Measurements from ENCODE around the gene TMCO1. TPM values are rescaled to one million over a fixed set of nuclear protein-coding genes. Genes with fewer than 3 reads are reported as not detected.
"Not testable (repeated sequence)": the region's sequence is repeated elsewhere in the genome, so short reads cannot be mapped to it uniquely, and the experiment has no call there.

The TMCO1 gene
- total RNA-seq, 1 donor from 2014 or later, result 98.6 TPM

DNA sequence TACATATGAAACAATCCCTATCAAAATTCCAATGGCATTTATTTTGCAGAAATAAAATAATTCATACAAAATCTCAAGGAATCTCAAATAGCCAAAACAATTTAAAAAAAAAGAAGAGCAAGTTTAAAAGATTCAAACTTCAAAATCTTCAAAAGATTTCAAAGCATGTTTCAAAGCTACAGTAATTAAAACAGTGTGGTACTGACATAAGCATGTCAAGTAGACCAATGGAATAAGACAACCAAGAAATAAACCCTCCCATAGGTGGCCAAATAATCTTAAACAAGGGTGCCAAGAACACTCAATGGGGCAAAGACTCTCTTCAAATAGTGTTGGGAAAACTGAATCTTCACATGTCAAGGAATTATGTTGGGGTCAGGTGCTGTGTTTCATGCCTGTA, 30.7 kb upstream of the TMCO1 start:
- Mint-ChIP-seq H3K4me1 (ENCODE audit: low read depth) (no peaks in the 10 kb centered on the region), H3K27me3 (ENCODE audit: low read depth) (peaks cover 1% of the 10 kb centered on the region), H3K36me3 (ENCODE audit: low read depth) (peaks cover 2% of the 10 kb centered on the region), H3K4me3 (ENCODE audit: unreplicated experiment) (no peak overlapping the region), H3K9me3 (ENCODE audit: low read depth) (peaks cover 18% of the 10 kb centered on the region), H3K27ac (ENCODE audit: unreplicated experiment) (no peak overlapping the region)
- DNase-seq (ENCODE audit: low spot score), result no peak
- TF ChIP-seq, protein P1, sequence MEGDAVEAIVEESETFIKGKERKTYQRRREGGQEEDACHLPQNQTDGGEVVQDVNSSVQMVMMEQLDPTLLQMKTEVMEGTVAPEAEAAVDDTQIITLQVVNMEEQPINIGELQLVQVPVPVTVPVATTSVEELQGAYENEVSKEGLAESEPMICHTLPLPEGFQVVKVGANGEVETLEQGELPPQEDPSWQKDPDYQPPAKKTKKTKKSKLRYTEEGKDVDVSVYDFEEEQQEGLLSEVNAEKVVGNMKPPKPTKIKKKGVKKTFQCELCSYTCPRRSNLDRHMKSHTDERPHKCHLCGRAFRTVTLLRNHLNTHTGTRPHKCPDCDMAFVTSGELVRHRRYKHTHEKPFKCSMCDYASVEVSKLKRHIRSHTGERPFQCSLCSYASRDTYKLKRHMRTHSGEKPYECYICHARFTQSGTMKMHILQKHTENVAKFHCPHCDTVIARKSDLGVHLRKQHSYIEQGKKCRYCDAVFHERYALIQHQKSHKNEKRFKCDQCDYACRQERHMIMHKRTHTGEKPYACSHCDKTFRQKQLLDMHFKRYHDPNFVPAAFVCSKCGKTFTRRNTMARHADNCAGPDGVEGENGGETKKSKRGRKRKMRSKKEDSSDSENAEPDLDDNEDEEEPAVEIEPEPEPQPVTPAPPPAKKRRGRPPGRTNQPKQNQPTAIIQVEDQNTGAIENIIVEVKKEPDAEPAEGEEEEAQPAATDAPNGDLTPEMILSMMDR (IDR thresholded peaks at IDR 0.05), result no peak

DNA sequence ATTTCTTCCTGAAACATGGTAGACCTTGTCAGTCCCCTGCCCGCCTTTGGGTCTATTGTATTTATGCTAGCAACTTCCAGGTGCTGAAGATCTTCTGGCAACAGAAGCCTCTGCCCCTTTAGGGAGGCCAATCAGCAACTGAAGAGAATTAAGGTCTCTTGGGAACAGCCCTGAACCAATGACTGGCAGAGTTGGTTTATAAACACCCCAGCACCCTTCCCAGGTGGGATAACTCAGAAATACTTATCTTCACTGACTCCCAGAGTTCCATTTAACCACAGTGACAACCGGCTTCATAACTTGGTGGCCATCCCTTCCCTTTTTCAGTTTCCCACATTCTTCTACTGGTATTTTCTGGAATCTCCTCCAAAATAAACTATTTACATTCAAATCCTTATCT, 27.2 kb upstream of the TMCO1 start:
- Mint-ChIP-seq H3K4me3 (ENCODE audit: unreplicated experiment) (no peak overlapping the region), H3K9me3 (ENCODE audit: low read depth) (peaks cover 11% of the 10 kb centered on the region), H3K36me3 (ENCODE audit: low read depth) (no peaks in the 10 kb centered on the region), H3K27ac (ENCODE audit: unreplicated experiment) (no peak overlapping the region), H3K27me3 (ENCODE audit: low read depth) (no peaks in the 10 kb centered on the region), H3K4me1 (ENCODE audit: low read depth) (no peaks in the 10 kb centered on the region)
- DNase-seq (ENCODE audit: low spot score), result no peak
- TF ChIP-seq, protein P1 (IDR thresholded peaks at IDR 0.05), result no peak

DNA sequence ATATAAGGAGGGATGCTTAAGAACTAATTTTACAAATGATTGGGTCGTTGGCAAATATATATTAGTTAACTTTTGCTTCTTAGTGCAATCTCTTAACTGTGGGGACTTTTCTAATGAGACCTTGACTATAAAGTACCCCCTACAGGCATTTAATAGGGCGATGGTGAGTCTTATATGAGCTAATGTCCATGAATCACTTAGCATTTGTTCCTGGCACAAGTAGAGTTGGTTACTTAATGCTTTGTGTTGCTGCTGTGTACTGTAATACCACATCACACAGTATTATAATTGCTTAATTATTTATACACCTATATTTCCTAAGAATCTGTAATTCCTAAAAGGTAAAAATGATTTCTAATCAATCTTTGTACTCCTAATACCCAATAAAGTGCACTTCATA, 25.3 kb upstream of the TMCO1 start:
- H3K27me3 Mint-ChIP-seq (ENCODE audit: low read depth), result no peaks in the 10 kb centered on the region

GRCh38 chr1:165787741-165788140, 19.1 kb upstream of the TMCO1 start:
- TF ChIP-seq, protein P1 (IDR thresholded peaks at IDR 0.05), result no peak
- H3K4me3 Mint-ChIP-seq (ENCODE audit: unreplicated experiment), result no peak overlapping the region
- no peaks in the 10 kb centered on the region for H3K4me1 Mint-ChIP-seq (ENCODE audit: low read depth)
- no peak overlapping the region for H3K27ac Mint-ChIP-seq (ENCODE audit: unreplicated experiment)
- H3K27me3 Mint-ChIP-seq (ENCODE audit: low read depth), result no peaks in the 10 kb centered on the region
- H3K9me3 Mint-ChIP-seq (ENCODE audit: low read depth), result peaks cover 9% of the 10 kb centered on the region
- no peak for DNase-seq (ENCODE audit: low spot score)
- peaks cover 3% of the 10 kb centered on the region for H3K36me3 Mint-ChIP-seq (ENCODE audit: low read depth)

More for the DNA sequence above, 25.3 kb upstream of the TMCO1 start:
- TF ChIP-seq, protein P1 (IDR thresholded peaks at IDR 0.05), result no peak
- Mint-ChIP-seq H3K36me3 (ENCODE audit: low read depth) (no peaks in the 10 kb centered on the region), H3K4me1 (ENCODE audit: low read depth) (no peaks in the 10 kb centered on the region), H3K27ac (ENCODE audit: unreplicated experiment) (no peak overlapping the region), H3K4me3 (ENCODE audit: unreplicated experiment) (no peak overlapping the region), H3K9me3 (ENCODE audit: low read depth) (no peaks in the 10 kb centered on the region)
- DNase-seq (ENCODE audit: low spot score), result no peak

DNA sequence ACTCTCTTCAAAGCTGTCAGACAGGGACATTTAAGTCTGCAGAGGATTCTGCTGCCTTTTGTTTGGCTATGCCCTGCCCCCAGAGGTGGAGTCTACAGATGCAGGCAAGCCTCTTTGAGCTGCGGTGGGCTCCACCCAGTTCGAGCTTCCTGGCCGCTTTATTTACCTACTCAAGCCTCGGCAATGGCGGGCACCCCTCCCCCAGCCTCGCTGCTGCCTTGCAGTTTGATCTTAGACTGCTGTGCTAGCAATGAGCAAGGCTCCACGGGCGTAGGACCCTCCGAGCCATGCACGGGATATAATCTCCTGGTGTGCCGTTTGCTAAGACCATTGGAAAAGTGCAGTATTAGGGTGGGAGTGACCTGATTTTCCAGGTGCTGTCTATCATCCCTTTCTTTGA, 14.9 kb upstream of the TMCO1 start:
- H3K4me3 Mint-ChIP-seq (ENCODE audit: unreplicated experiment); H3K27ac Mint-ChIP-seq (ENCODE audit: unreplicated experiment); DNase-seq (ENCODE audit: low spot score); H3K36me3 Mint-ChIP-seq (ENCODE audit: low read depth); H3K27me3 Mint-ChIP-seq (ENCODE audit: low read depth); H3K4me1 Mint-ChIP-seq (ENCODE audit: low read depth): not testable (repeated sequence)
- peaks cover 13% of the 10 kb centered on the region for H3K9me3 Mint-ChIP-seq (ENCODE audit: low read depth)

DNA sequence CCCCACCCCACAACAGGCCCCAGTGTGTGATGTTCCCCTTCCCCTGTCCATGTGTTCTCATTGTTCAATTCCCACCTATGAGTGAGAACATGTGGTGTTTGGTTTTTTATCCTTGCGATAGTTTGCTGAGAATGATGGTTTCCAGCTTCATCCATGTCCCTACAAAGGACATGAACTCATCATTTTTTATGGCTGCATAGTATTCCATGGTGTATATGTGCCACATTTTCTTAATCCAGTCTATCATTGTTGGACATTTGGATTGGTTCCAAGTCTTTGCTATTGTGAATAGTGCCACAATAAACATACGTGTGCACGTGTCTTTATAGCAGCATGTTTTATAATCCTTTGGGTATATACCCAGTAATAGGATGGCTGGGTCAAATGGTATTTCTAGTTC, 9.5 kb upstream of the TMCO1 start:
- H3K9me3 Mint-ChIP-seq (ENCODE audit: low read depth); H3K27ac Mint-ChIP-seq (ENCODE audit: unreplicated experiment); H3K36me3 Mint-ChIP-seq (ENCODE audit: low read depth); H3K4me1 Mint-ChIP-seq (ENCODE audit: low read depth); DNase-seq (ENCODE audit: low spot score); H3K27me3 Mint-ChIP-seq (ENCODE audit: low read depth); H3K4me3 Mint-ChIP-seq (ENCODE audit: unreplicated experiment): not testable (repeated sequence)
